Left ventricle myocardium inferior (tissue), 1 donor: ENCODE measurements around the gene ASIC2. TPM values are rescaled to one million over a fixed set of nuclear protein-coding genes. Genes with fewer than 3 reads are reported as not detected.

Source experiments
- DNase-seq: peaks from one replicate; pipeline ENCODE4 v3.0.0-alpha.2; 2020
- H3K27ac ChIP-seq: fragments of 200-600 bp; replicated peaks from 2 replicates; pipeline ENCODE4 v1.8.0; 2021
- H3K27me3 ChIP-seq: fragments of 200-600 bp; 2 replicates; pipeline ENCODE4 v1.8.0; 2021; ENCODE audit warnings: low read depth
- H3K36me3 ChIP-seq: fragments of 200-600 bp; 2 replicates; pipeline ENCODE4 v1.8.0; 2021
- H3K4me1 ChIP-seq: fragments of 200-600 bp; 2 replicates; pipeline ENCODE4 v1.8.0; 2021
- H3K4me3 ChIP-seq: fragments of 200-600 bp; 2 replicates; pipeline ENCODE4 v1.8.0; 2021; ENCODE audit warnings: mild to moderate bottlenecking, moderate library complexity
- H3K9me3 ChIP-seq: fragments of 200-600 bp; replicated peaks from 2 replicates; pipeline ENCODE4 v1.8.0; 2021
- intact Hi-C: fragments of 100-400 bp; cut with micrococcal nuclease; formaldehyde crosslinking; loops from one replicate; pipeline ENCODE4 v1.11.0; 2022
- total RNA-seq: library from RNA; stranded (reverse); fragmentation: NEBNext Ultra II Directional; extraction: Animal tissue kit (Norgen Biotek cat#: 25700); gene quantifications from one replicate; pipeline ENCODE4 v1.2.1, GENCODE V29; 2021
- TF ChIP-seq, protein P1 (sequence below): fragments of 200-600 bp; IDR thresholded peaks from 2 replicates; pipeline ENCODE4 v1.8.0; 2021; ENCODE audit warnings: antibody characterized with exemption, mild to moderate bottlenecking, borderline replicate concordance
- donor health status: DM: no; HTN: yes; CAD: no; lungs with severe emphysema.

ASIC2 gene
- total RNA-seq, 1 donor from 2014 or later, result not detected

DNA sequence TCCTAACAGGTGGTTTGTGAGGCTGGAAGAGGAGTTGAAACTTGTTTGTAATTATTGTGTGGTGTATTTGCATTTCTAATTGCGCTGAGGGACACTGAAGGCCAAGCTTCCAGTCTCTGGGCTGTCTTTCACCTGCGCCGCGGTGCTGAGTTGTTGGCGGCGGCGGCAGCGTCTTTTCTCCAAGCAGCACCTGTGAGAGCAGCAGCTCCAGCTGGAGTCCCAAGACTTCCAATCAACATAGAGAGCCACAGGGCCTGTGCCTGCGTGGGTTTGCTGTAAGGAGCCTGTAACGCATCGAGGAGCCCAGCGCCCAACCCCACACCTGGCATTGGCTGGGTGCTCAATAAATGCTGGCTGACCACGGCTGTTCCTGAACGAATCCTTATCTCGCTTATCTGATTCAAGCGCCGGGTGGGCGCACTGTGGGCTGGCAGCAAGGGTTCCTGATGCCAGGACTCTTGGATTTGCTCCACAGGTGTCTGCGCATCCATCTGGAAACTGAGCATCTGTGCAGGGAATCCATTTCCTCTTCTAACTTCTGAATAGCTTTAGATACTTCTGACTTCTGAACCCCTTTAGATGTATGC, 138.1 kb downstream of the ASIC2 start:
- Histone ChIP-seq H3K4me3 (no peak overlapping the region), H3K27ac (no peak overlapping the region), H3K4me1 (no peaks in the 10 kb centered on the region), H3K9me3 (no peaks in the 10 kb centered on the region), H3K27me3 (peaks cover 77% of the 10 kb centered on the region), H3K36me3 (no peaks in the 10 kb centered on the region)
- intact Hi-C loops, result no loop called here
- DNase-seq, result no peak
- TF ChIP-seq, protein P1, sequence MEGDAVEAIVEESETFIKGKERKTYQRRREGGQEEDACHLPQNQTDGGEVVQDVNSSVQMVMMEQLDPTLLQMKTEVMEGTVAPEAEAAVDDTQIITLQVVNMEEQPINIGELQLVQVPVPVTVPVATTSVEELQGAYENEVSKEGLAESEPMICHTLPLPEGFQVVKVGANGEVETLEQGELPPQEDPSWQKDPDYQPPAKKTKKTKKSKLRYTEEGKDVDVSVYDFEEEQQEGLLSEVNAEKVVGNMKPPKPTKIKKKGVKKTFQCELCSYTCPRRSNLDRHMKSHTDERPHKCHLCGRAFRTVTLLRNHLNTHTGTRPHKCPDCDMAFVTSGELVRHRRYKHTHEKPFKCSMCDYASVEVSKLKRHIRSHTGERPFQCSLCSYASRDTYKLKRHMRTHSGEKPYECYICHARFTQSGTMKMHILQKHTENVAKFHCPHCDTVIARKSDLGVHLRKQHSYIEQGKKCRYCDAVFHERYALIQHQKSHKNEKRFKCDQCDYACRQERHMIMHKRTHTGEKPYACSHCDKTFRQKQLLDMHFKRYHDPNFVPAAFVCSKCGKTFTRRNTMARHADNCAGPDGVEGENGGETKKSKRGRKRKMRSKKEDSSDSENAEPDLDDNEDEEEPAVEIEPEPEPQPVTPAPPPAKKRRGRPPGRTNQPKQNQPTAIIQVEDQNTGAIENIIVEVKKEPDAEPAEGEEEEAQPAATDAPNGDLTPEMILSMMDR, result no peak

DNA sequence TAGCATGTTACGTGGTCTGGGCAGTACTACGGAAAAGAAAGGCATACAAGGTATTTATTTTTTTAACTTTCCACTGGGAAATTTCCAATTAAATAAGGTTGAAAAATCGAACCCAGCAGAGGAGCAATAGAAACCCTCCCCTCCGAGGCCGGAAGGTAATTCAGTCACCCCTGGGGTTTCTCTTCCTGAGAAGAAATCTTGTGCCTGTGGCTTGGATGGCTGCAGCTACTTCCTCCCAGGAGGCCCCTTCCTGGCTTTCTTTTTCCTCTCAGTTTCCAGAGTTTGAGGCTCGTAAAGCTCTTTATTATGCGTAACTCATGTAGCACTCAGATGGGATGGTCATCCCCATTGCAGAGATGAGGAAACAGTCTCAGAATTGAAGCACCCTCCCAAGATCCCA, 140.3 kb downstream of the ASIC2 start:
- intact Hi-C loops, result no loop called here

DNA sequence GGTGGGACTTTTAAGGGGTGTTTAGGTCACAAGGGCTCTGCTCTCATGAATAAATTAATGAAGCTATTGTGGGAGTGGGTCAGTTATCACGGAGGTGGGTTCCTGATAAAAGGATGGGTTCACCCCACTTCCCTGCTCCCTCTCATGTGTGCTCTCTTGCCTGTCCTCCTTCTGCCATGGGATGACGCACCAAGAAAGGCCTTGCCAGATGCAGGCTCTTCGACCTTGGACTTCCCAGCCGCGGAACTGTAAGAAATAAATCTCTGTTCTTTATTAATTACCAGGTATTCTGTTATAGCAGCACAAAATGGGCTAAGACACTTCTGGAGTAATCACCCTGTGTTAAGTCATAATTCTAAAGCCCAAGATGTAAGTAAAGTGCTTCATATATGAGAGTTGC, 141.5 kb downstream of the ASIC2 start:
- H3K27me3 ChIP-seq, result peaks cover 57% of the 10 kb centered on the region
- H3K9me3 ChIP-seq, result no peaks in the 10 kb centered on the region
- TF ChIP-seq, protein P1, result no peak
- H3K27ac ChIP-seq, result no peak overlapping the region
- DNase-seq, result no peak
- no peak overlapping the region for H3K4me3 ChIP-seq
- H3K4me1 ChIP-seq, result no peaks in the 10 kb centered on the region
- no peaks in the 10 kb centered on the region for H3K36me3 ChIP-seq
- intact Hi-C loops, result no loop called here

More for the DNA sequence above, 140.3 kb downstream of the ASIC2 start:
- no peaks in the 10 kb centered on the region for H3K9me3 ChIP-seq
- TF ChIP-seq, protein P1, result no peak
- no peaks in the 10 kb centered on the region for H3K4me1 ChIP-seq
- H3K36me3 ChIP-seq, result no peaks in the 10 kb centered on the region
- DNase-seq, result no peak
- H3K4me3 ChIP-seq, result no peak overlapping the region
- peaks cover 67% of the 10 kb centered on the region for H3K27me3 ChIP-seq
- no peak overlapping the region for H3K27ac ChIP-seq

DNA sequence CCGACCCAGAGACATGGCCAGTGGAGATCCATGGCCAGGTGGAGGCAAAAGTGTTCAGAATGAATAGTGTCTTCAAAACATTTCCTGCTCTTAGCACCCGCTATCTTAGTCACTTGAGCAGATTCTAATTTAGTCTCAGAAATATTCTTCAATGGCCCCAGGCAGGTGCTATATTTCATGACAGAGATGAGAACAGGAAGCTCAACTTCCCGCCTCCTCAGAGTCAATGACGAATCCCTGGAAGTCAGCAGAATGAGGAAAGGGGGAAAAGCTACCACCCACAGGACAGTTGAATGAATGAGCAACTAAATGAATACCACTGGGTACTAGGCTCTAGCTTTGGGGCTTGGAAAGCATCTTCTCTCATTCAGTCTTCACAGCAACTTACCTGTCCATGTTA, 147.2 kb downstream of the ASIC2 start:
- TF ChIP-seq, protein P1, result no peak
- Histone ChIP-seq H3K36me3 (no peaks in the 10 kb centered on the region), H3K9me3 (no peaks in the 10 kb centered on the region), H3K27me3 (peaks cover 60% of the 10 kb centered on the region), H3K27ac (no peak overlapping the region), H3K4me1 (no peaks in the 10 kb centered on the region), H3K4me3 (no peak overlapping the region)
- no peak for DNase-seq
- intact Hi-C loops, result no loop called here

DNA sequence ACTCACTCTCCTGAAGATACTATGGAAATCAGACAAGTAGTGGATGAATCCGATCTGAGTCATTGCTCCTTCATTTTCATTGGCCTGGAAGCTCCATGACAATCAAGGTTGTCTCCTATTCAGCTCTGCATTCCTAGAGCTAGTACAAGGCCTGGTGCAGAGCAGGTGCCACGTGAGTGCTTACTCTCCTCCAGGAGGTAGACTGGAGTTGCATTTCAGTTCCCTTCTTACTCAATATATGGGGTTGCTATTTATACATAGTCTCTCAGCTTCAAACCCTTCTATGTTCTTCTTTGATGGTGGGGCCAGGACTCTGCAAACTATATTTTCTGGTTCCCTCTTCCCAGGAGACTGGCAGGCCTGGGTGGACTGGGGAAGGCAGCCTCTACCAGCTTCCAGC, 148.3 kb downstream of the ASIC2 start:
- Histone ChIP-seq H3K36me3 (no peaks in the 10 kb centered on the region), H3K9me3 (no peaks in the 10 kb centered on the region), H3K4me3 (no peak overlapping the region), H3K27me3 (peaks cover 64% of the 10 kb centered on the region), H3K4me1 (no peaks in the 10 kb centered on the region), H3K27ac (no peak overlapping the region)
- DNase-seq, result no peak
- intact Hi-C loops, result no loop called here
- TF ChIP-seq, protein P1, result no peak
